ENCODE results near the gene NUDT13. TPM values are rescaled to one million over a fixed set of nuclear protein-coding genes. Genes with fewer than 3 reads are reported as not detected.

Gene NUDT13
- total and polyA plus RNA-seq, 2 of the 8 experiments (the other 6 are each of a cell fraction or from before 2014, with no cell fraction given), result 1.5 to 1.9 TPM

DNA sequence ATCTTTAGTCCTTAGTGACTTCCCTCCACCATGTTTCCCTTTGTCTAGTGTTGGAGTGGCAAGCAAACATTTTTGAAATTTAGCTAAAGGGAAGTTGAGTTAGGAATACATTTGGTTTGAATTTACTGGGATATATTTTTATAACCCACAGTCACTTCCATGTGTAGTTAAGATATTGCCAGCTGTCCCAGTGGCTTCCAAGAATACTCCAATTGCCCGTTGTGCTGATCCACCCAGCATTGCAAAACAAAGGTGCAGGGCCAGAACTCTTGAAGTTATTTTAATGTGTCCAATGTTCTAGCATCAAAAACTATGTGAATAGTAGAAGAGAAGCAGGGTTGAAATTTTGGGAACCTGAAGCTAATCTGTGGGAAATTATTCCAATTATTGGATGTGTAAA is 11.1 kb upstream of the NUDT13 start:
- Histone ChIP-seq H2BK15ac (ENCODE audit: low read length) (no peak overlapping the region), H3K23ac (ENCODE audit: insufficient read length) (no peak overlapping the region), H3K9ac (replicated peaks in 1 of 4; ENCODE audit: extremely low read depth in 1 of 4, low read depth in 3 of 4, low read length in 3 of 4) (no peak overlapping the region), H3K4ac (replicated peaks; ENCODE audit: insufficient read length, low read depth, low read length) (no peak overlapping the region), H3K4me1 (replicated peaks in 1 of 4; ENCODE audit: control insufficient read depth in 3 of 4, insufficient read depth in 4 of 4, low read length in 3 of 4) (peaks cover 0 to 2% (median 0%) of the 10 kb centered on the region in 4 experiments; a peak in 1 of 7 replicates), H2BK12ac (ENCODE audit: low read depth, low read length) (no peak overlapping the region), H3K23me2 (ENCODE audit: low read depth, low read length) (no peaks in the 10 kb centered on the region; the same call in 1 of the 2 replicates), H4K8ac (ENCODE audit: extremely low read depth, insufficient read depth, low read length) (no peak overlapping the region), H3K79me1 (ENCODE audit: low read depth, low read length) (no peaks in the 10 kb centered on the region), H2AK5ac (ENCODE audit: low read depth, low read length) (no peak overlapping the region), H3K36me3 (ENCODE audit: control insufficient read depth in 2 of 4, insufficient read depth in 4 of 4, low read length in 3 of 4) (no peaks in the 10 kb centered on the region), H3K14ac (ENCODE audit: insufficient read length) (no peak overlapping the region), H3K27me3 (replicated peaks in 1 of 4; ENCODE audit: control insufficient read depth in 3 of 4, extremely low read depth in 1 of 4, insufficient read depth in 3 of 4, low read length in 3 of 4) (no peaks in the 10 kb centered on the region), H2BK120ac (replicated peaks; ENCODE audit: low read depth, low read length) (no peak overlapping the region), H3K56ac (replicated peaks; ENCODE audit: insufficient read length, low read depth, low read length) (no peak overlapping the region), H4K91ac (replicated peaks; ENCODE audit: insufficient read length, low read length) (no peak overlapping the region), H2BK20ac (ENCODE audit: low read length) (no peak overlapping the region), H4K5ac (ENCODE audit: insufficient read length, low read depth, low read length) (no peak overlapping the region), H3K27ac (ENCODE audit: low read depth, low read length) (no peak overlapping the region), H3K9me3 (ENCODE audit: insufficient read depth in 2 of 2, low read depth in 1 of 2, low read length in 1 of 2) (no peaks in the 10 kb centered on the region), H3K18ac (ENCODE audit: extremely low read depth, low read length) (no peak overlapping the region), H4K20me1 (replicated peaks in 1 of 2; ENCODE audit: control insufficient read depth in 1 of 2, insufficient read depth in 2 of 2, low read length in 2 of 2) (no peaks in the 10 kb centered on the region), H3K4me2 (ENCODE audit: insufficient read depth in 1 of 2, low read depth in 2 of 2, low read length in 2 of 2) (no peak overlapping the region), H2AFZ (ENCODE audit: low read length) (no peak overlapping the region), H2BK5ac (ENCODE audit: low read depth, low read length) (no peak overlapping the region), H3K79me2 (ENCODE audit: control insufficient read depth in 1 of 2, insufficient read depth in 2 of 2, low read length in 2 of 2) (peaks cover 0 to 10% of the 10 kb centered on the region in 2 experiments; a peak in 3 of 4 replicates), H3K4me3 (ENCODE audit: extremely low read depth in 1 of 4, insufficient read depth in 2 of 4, low read depth in 3 of 4, low read length in 4 of 4) (no peak overlapping the region)
- CTCF ChIA-PET (ENCODE audit: partially characterized antibody), result interaction anchor here (0.6 to 6.9 kb wide), 5 partner anchors 10 to 59 kb away, joined by 4 to 41 read pairs (median 4); partner anchors contain the start of gene NUDT13
- POLR2A ChIA-PET (ENCODE audit: partially characterized antibody), result interaction anchor here (0.9 to 8.0 kb wide), 2 partner anchors 9 to 14 kb away, joined by 3 to 82 read pairs; partner anchors contain the start of gene NUDT13
- DNase-seq (ENCODE audit: low read depth in 1 of 2, low spot score in 2 of 2) (no peak), FAIRE-seq (no peak)
- WGBS, 2 experiments (ENCODE audit: extremely low coverage in 1 of 2, insufficient coverage in 1 of 2, insufficient read length in 1 of 2, insufficient replicate concordance in 2 of 2, low coverage in 1 of 2, low lambda C conversion rate in 2 of 2, missing lambda C conversion rate in 1 of 2), result 71% methylated on average over 1 of the region's 1 CpG; no CpG with 5 or more reads in 1 of the 2 experiments
- TF ChIP-seq KDM5A (IDR thresholded peaks at IDR 0.05; ENCODE audit: low read length) (no peak), TCF12 (IDR thresholded peaks at IDR 0.05; ENCODE audit: low read depth, low read length) (no peak), RXRA (IDR thresholded peaks at IDR 0.05; ENCODE audit: insufficient read depth, low read depth, low read length) (no peak), TAF7 (optimal IDR thresholded peaks at IDR 0.05; ENCODE audit: borderline replicate concordance, low read depth, low read length) (no peak), SUZ12 (IDR thresholded peaks at IDR 0.05; ENCODE audit: low read length) (no peak), EGR1 (IDR thresholded peaks at IDR 0.05; ENCODE audit: borderline replicate concordance, low read depth, low read length) (no peak), RBBP5 (IDR thresholded peaks at IDR 0.05; ENCODE audit: borderline replicate concordance, low read depth, low read length) (no peak)
